Stimulated activated CD4-positive, alpha-beta T cell treated with anti-CD3 and anti-CD28 coated beads, Interleukin-2, amount 100 ng/mL, for 4 hours (primary cell): ENCODE data around the gene IFI27.
A peak's percentile ranks its signal among the peaks of the same experiment; 100 is the strongest.
"Not testable (repeated sequence)": the region's sequence is repeated elsewhere in the genome, so short reads cannot be mapped to it uniquely, and the experiment has no call there.

Experiments
- DNase-seq: peaks from one replicate; pipeline ENCODE4 v3.0.0-alpha.2; 2020; ENCODE audit warnings: low read depth

The IFI27 gene

DNA sequence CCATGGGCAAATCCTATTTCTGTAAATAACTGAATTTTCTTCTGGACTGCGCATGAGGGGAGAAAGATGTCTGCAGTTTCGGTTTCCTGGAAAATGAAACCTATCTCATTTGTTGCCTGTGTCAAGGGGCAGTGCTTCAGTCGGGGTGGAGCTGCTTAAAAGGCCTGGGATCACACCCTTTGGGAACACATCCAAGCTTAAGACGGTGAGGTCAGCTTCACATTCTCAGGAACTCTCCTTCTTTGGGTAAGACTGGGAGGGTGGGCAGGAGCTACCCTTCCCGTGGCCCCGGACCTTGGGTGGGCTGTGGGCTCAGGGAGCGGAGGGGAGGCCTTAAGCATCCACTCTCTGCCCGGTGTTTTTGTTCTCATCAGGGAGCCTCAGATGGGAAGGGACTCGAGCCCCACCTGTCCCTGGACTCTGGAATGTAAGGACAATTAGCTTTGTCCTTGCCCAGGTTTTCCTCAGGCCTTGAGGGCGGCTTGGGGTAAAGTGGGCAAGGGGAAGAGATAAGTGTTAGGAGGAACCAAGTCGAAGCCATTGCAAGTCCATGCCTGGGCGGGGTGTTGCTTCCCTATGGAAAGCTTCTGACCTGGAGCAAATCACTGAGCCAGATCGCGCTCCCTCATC is at the start of gene IFI27:
Gene IFI27 (plus strand): TSS at position 185 of the 630 bp plus-strand sequence.
- DNase-seq, result no peak

DNA sequence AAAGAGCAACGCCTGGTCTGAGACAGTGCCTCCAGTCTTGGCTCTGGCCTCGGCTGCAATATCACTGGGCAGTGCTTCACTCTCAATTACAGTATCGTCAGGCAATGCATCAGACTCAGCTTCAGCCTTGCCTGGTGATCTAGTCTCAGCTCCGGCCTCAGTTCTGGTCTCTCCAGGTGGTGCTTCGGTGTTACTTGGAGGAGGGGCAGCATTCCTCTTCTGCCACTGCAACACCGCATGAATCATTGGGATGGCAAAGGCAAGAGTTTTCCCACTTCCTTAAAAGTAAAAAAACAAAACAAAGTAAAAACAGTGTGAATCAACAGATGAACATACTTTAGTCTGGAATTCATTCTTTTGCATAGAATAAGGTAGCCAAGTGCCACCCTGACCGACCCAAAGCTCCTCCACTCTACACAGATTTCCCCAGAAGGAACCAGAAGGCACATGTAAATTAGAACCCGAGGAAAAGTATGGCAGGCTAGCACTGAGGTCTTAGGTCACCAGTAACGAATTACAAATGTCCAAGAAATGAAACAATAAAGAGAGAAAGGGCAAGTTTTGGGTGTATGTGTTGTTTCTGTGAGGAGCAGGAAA is 48.1 kb upstream of the IFI27 start:
- DNase-seq, result no peak

DNA sequence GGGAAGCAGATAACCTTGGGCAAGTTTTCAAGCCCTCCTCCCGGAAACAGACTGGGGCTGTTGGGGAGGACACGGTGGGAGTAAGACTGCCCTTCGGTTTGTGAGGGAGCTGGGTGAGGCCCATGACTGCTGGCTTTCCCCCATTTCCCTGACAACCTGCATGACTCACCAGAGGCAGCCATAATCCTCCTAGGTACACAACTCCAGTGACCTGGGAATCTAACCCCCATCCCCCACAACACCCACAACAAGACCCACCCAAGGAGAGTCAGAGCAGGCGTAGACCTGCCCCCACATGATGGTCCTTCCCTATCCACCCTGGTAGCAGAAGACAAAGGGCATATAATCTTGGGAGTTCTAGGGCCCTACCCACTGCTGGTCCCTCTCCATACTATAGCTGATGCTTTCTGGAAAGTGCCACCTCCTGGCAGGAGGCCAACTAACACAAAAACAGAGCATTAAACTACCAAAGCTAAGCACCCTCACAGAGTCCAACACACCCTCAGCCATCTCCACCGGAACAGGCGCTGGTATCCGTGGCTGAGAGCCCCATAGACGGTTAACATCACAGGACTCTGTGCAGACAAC is 44.4 kb upstream of the IFI27 start:
- no peak for DNase-seq

DNA sequence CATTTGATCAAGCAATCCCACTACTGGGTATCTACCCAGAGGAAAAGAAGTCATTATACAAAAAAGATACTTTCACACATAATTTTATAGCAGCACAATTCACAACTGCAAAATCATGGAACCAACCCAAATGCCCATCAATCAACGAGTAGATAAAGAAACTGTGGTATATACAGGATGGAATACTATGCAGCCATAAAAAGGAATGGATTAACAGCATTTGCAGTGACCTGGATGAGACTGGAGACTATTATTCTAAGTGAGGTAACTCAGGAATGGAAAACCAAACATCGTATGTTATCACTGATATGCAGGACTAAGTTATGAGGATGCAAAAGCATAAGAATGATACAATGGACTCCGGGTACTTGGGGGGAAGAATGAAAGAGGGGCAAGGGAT is 38.5 kb upstream of the IFI27 start:
- DNase-seq, result not testable (repeated sequence)

DNA sequence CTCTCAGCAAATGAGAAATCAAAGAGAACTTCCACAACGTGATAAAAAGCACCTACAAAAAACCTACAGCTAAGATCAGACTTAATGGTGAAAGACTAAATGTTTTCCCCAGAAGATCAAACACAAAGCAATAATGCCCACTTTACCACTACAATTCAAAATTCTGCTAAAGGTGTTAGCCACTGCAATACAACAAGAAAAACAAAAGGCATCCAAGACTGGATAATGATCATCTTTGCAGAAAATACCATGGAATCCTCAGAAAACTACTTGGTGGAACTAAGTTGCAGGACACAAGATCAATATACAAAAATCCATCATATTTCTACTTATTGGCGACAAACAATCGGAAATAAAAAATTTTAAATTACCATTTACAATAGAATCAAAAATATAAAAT is 36.0 kb upstream of the IFI27 start:
- DNase-seq, result no peak

DNA sequence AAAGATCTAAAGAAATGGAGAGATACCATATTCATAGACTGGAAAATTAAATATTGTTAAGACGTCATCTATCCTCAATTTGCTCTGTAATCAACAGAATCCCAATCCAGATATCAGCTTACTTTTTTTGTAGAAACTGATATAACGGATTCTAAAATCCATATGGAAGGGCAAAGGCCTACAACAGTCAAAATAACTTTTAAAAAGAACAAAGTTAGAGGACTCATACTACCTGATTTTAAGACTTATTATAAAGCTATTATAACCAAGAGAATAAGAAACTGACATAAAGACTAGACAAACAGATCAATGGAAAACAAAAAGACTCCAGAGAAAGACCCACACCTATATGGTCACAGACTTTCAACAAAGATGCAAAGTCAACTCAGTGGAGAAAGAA is 35.5 kb upstream of the IFI27 start:
- no peak for DNase-seq

DNA sequence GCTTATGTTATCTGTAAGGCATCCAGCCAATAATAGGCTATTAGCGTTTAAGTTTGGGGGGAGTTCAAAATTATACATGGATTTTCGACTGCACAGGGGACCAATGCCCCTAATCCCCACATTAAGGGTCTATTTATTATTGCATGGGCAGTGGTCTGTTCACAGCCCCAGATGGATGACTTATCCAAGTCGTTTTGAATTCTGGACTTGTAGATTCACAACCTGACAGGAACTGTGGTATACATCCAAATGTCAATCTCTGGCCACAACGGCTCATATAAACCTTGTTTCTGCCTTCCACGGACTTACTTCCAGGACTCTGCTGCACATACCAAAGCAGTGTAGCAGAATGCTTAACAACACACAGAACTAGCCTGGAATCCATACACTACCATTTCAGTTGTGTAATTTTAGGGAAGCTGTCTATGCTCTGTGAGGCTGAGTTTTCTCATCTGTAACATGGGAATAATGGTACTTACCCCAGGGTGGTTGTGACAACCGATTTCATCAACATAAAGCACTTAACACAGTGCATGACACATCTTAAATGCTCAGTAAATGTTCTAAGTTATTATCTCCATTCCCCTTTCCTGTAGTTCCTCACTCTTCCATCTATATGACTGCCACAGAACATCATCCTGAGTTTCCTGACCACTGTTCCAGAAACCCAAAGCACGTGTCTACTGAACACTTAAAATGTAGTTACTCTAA is 33.3 kb upstream of the IFI27 start:
- no peak for DNase-seq

DNA sequence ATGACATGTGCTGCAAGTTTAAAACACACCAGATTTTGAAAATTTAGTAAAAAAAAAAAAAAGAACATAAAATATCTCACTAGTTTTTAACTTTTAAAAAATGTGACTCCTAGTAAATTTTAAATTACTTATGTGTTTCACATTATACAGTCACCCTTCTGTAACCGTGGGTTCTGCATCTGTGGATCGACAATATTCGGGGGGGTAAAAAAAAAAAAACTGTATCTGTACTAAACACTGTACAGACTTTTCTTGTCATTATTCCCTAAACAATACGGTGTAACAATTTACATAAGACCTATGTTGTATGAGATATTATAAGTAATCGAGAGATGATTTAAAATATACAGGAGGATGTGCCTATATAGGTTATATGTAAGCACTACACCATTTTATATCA is 32.7 kb upstream of the IFI27 start:
- no peak for DNase-seq

DNA sequence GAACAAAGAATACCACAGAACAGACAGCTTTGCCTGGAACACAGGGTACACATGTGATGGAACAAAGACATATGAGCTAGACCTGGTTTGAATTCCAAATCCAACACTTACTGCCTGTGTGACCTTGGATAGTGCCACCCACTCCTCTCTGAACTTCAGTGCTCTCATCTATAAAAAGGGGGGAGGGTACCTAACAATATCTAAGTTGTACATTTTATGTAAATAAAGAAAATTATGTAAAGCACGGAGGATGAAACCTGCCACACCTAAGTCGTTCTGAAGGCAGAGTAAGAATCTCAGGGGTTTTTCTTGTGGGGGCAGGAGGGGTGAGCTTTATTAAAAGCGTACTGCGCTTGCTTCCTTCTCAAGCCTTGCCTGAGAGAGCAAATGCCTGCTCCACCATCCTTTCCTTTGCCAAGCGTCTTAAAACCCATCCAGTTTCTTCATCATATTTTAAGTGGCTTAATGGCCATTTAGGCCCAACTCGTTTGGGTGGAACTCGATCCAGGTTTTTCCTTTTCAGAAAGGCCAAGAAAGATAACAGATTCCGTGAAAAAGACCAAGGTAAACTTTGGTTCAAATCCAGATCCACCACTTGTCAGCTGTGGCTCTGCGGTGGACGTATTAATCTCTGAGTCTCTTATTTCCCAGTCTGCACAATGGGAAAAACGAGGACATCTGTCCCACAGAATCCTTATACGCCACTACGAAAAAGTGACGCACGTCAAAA is 30.5 kb upstream of the IFI27 start:
- no peak for DNase-seq

DNA sequence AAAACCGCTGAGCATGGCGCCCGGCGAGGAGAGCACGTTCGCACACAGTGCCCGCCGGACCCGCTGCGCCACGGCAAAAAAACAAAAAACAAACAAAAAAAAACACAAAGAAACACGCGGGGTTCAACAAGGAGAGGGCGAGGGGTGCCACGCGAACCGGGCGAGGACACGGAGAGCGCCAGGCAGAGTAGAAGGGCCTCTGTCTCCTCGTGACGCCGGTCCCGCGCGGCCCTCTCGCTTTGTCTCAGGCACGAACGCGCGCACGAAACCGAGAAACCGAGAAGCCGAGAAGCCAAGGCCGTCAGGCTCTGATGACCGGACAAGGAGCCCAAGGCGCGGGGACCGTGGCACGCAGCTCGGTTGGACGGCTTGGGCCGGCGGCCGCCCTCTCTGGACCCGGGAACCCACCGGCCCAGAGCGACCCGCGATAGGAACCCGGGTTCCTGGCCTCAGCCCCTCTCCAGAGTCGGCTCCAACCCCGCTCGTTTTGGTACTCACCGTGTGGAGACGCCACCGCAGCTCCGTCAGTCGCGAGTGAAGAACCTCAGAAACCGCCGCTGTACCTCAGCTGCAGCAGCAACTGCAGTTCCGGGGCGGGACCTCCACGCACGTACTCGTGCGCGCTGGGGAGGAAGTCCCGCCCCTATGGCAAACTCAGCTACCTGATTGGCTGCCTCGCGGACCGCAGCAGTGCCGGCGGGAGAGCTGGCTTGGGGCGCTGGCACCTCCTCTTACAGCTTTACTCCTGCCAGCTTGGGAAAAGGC is 29.7 kb upstream of the IFI27 start, which contains the start of the genes DDX24 and IFI27L1:
Gene DDX24 (minus strand): TSS at position 582 of the 765 bp plus-strand sequence. CDS start 1,460 bp downstream, outside the sequence.
Gene IFI27L1 (plus strand): TSS at position 690 of the 765 bp plus-strand sequence. CDS start 15,628 bp downstream, outside the sequence.
- peak; percentile 95 for DNase-seq

DNA sequence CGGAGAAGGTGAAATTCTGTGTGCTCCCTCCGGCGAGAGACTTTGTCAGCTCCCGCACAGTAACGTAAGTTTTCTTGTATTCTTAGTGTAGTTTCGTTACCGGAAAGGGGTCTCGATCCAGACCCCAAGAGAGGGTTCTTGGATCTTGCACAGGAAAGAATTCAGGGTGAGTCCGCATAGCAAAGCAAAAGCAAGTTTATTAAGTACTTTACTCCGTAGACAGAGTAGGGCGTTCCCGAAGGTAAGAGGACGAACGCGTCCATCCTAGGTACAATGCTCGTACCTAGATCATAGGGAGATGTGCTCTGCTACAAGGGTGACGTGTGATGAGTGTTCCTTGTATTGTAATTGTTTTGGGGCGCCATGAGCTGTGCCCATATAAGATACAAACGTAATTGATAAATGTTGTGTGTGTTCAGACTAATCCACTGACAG is 29.1 kb upstream of the IFI27 start:
- no peak for DNase-seq

DNA sequence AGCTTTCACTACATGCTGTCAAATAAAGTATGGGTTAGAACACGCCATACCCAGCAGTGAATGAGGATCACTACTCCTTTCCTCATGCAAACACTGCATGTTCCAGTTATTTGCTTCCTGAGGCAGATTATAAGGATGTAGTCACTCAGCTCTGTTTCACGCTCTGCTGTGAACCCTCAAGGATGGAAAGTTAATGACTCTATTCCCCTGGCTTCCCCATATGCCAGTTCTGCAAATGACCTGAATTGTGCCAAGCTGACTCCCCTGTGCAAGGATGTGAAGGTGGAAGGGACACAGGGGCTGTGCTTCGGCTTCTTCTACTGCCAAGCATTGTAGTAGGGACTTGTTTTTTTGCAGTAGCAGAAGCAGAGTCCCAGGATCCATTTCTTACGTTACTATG is 22.6 kb upstream of the IFI27 start:
- no peak for DNase-seq

DNA sequence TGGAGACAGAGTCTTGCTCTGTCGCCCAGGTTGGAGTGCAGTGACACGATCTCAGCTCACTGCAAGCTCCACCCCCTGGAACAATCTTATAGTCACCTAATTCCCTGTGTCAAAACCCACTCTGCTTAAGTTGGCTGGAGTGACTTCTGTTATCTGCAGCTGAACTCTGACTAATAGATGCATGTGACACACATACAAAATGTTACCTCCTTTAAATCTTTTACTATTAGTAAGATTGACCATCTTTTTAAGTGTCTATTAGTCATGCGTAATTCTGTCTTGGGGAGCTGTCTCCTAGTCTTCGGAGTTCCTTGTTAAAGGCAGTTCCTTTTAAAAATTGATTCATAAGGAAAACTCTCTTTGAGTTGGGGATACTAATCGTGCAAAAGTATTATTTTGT is 22.0 kb upstream of the IFI27 start:
- no peak for DNase-seq

DNA sequence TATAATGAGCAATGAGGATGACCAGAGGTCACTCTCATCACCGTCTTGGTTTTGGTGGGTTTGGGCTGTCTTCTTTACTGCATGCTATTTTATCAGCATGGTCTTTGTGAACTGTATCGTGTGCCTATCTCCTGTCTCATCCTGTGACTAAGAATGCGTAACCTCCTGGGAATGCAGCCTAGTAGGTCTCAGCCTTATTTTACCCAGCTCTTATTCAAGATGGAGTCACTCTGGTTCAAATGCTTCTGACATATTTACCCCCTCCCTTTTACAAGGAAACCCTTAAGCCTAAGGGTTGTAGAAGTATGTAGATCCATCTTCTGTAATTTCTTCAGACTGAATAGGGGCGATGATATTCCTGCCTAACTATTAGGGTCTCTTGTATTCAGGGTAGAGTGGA is 21.1 kb upstream of the IFI27 start:
- no peak for DNase-seq

DNA sequence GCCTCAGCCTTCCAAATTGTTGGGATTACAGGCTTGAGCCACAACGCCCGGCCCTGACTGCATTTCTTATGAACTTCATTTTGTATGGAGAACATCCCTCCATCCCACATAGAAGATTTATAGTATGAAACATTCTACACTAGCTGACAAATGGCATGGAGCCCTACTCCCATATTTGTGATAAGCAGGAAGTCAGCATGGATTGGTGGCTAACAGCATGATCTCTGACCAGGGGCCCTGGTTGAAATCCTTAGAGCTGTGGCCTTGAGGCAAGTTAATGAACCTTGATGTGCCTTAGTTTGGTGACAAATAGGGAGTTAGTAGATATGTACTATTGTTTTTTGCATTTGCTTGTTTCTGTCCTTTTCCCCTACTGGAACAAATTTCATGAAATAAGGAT is 17.1 kb upstream of the IFI27 start:
- no peak for DNase-seq

DNA sequence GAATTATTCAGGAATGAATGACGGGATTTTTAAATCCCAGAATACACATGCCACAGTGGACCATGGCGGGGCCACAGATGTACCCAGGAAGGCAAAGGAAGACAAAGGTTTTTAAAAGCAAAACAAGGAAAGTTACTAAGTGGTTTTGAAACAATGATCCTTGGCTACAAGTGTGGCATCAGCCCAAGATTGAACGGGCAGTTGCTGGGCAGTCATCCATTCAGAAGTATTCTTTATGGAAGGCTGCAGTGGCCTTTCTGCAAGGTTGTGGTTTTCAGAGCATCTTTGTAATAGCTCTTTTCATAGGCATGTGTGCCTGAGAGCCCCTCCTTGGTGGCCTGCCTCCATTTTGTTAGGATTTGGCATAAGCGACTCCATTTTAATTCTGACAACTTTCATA is 13.4 kb upstream of the IFI27 start:
- DNase-seq, result no peak

DNA sequence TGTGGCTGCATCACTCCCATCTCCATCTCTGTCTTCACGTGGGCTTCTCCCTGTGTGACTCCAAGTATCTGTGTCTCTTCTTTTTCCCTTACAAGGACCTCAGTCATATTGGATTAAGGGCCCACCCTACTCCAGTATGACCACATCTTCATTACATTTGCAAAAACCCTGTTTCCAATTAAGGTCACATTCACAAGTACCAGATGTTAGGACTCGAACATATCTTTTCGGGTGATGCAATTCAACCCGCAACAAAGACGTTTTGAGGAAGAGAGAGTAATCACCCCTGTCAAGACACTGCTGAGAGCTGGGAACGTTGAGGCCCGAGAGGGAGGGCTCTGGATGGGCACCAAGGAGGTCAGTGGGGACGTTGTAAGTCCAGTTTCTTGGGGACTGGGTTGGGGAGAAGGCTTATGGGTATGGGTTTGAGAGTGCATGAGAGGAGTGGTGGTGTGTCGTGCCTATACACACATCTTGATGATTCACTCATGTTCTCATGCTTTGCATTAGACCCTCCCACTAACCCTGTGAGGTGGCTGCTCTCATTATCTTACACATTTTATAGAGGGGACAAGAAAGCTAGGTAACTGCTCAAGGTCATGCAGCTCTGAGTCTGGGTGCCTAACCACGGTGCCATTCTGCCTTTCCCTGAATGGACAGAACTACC is 12.1 kb upstream of the IFI27 start:
- DNase-seq, result no peak

DNA sequence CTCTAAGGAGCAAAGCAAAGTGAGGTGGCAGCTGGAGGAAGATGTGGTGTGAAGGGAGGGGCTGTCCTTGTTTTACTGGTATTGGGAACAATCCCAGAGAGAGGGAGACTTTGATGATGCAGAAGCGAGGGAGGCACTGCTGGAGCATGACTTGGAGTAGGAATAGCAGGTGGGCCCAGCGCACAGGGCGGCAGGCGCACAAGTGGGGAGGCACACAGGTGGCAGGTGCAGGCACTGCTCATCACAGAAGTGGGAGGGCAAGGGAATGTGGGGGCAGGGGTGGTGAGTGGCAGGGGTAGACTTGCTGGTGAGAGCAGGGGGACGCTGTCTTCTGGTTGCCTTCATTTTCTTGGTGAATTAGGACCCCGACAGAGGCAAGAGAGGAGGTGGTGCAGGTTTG is 11.5 kb upstream of the IFI27 start:
- DNase-seq, result no peak

DNA sequence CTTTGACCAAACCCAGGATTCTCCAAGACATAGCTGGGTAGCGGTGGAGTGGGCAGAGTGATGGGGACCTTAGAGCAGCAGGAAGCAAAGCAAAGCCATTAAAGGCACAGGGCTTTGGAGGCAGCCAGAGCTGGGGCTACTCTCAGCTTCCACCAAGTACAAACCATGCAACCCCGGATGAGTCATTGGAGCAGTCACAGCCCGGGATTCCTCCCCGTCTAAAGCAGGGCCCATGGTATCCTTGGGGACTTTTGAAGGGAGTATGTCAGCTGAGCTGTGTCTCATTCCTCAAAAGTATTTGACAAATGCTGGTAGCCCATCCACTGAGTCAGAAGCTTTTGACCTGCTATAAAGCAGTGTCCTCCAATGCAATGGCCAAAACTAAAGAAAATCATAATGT is 9.7 kb upstream of the IFI27 start:
- no peak for DNase-seq

DNA sequence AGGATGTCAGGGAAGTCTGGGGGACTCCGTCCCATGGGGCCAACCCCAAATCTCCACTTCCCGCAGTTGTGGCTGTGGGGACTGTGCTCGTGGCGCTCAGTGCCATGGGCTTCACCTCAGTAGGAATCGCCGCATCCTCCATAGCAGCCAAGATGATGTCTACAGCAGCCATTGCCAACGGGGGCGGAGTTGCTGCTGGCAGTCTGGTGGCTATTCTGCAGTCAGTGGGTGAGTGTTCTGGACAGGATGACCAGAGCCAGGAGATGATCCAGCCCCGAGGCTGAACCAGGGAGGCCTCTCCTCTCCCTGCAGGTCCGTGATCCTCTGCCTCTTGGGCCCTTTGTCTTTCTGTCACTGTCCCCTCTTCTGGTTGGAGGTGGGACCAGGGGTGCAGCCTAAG is 8.8 kb upstream of the IFI27 start:
- no peak for DNase-seq
